Neural progenitor cell (in vitro differentiated cells): ENCODE measurements around the gene POLDIP3.

ENCODE experiments used
- EZH2phosphoT487 ChIP-seq: fragments of 200-600 bp; sonication (generic); IDR thresholded peaks from 2 replicates; pipeline ENCODE4 v1.6.1; 2017; ENCODE audit warnings: antibody characterized with exemption
- TF ChIP-seq, protein P1 (sequence below): fragments of 200-600 bp; sonication (generic); IDR thresholded peaks from 2 replicates; pipeline ENCODE4 v1.5.1; 2017; ENCODE audit warnings: antibody characterized with exemption, mild to moderate bottlenecking

DNA sequence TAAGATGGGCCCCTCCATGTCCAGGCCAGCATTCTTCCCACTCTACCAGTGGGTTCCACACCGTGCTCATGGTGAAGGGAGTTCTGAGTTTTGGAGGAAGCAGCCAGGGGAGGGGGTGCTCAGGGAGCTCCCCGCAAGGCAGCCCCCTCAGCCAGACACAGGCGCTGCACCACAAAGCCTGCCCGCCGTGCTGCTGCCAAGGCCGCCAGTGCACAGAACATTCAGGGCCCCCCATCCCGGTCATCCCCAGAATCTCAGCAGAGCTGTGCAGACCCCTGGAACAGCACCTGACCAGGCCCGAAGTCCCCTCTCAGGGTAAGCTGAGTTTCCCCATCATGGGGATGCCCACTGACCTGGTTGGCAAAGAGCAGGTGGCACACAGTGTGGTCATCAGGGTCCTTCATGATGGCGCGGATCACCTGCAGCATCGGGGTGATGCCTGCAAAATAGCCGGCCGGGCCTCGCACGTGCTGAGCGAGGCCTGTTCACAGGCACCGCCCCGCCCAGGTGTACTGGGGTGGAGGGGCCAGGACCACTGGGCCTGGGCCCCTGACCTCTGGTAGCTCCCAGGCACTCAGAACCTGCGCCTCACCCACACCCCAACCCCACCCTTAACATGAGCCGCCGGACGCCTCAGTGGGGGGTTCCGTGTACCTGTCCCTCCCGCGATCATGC lies 12.4 kb upstream of the POLDIP3 start:
- TF ChIP-seq, protein P1, sequence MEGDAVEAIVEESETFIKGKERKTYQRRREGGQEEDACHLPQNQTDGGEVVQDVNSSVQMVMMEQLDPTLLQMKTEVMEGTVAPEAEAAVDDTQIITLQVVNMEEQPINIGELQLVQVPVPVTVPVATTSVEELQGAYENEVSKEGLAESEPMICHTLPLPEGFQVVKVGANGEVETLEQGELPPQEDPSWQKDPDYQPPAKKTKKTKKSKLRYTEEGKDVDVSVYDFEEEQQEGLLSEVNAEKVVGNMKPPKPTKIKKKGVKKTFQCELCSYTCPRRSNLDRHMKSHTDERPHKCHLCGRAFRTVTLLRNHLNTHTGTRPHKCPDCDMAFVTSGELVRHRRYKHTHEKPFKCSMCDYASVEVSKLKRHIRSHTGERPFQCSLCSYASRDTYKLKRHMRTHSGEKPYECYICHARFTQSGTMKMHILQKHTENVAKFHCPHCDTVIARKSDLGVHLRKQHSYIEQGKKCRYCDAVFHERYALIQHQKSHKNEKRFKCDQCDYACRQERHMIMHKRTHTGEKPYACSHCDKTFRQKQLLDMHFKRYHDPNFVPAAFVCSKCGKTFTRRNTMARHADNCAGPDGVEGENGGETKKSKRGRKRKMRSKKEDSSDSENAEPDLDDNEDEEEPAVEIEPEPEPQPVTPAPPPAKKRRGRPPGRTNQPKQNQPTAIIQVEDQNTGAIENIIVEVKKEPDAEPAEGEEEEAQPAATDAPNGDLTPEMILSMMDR, result no peak
- TF ChIP-seq EZH2phosphoT487, result no peak
